Measurements from ENCODE around the gene EIF5A.

- TF ChIP-seq, protein P1, sequence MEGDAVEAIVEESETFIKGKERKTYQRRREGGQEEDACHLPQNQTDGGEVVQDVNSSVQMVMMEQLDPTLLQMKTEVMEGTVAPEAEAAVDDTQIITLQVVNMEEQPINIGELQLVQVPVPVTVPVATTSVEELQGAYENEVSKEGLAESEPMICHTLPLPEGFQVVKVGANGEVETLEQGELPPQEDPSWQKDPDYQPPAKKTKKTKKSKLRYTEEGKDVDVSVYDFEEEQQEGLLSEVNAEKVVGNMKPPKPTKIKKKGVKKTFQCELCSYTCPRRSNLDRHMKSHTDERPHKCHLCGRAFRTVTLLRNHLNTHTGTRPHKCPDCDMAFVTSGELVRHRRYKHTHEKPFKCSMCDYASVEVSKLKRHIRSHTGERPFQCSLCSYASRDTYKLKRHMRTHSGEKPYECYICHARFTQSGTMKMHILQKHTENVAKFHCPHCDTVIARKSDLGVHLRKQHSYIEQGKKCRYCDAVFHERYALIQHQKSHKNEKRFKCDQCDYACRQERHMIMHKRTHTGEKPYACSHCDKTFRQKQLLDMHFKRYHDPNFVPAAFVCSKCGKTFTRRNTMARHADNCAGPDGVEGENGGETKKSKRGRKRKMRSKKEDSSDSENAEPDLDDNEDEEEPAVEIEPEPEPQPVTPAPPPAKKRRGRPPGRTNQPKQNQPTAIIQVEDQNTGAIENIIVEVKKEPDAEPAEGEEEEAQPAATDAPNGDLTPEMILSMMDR (IDR thresholded peaks at IDR 0.05) = no peak
- no peak for TF ChIP-seq EP300 (IDR thresholded peaks at IDR 0.05)
These were observed 54.5 kb downstream of the EIF5A start for GRCh38 chr17:7361906-7362305.
